ENCODE measurements around the gene SAG. TPM values are rescaled to one million over a fixed set of nuclear protein-coding genes. Genes with fewer than 3 reads are reported as not detected.
A peak's percentile ranks its signal among the peaks of the same experiment; 100 is the strongest.

Gene SAG
- total and polyA plus RNA-seq, 2 of the 13 experiments (the other 11 are each of a cell fraction or from before 2014, with no cell fraction given): not detected

GRCh38 chr2:233353769-233354499, 46.3 kb downstream of the SAG start, which contains the start of gene DGKD (continued):
- TF ChIP-seq SNAPC5 (CRISPR knock-in tag; IDR thresholded peaks at IDR 0.05; ENCODE audit: borderline replicate concordance) (no peak), ZNF251 (CRISPR knock-in tag; IDR thresholded peaks at IDR 0.05) (no peak), ZNF879 (CRISPR knock-in tag; IDR thresholded peaks at IDR 0.05) (no peak), MAF1 (CRISPR knock-in tag; IDR thresholded peaks at IDR 0.05; ENCODE audit: borderline replicate concordance) (no peak), ISX (CRISPR knock-in tag; conservative IDR thresholded peaks at IDR 0.05) (no peak), PBX3 (CRISPR knock-in tag; IDR thresholded peaks at IDR 0.05; ENCODE audit: borderline replicate concordance) (no peak), EZH2 (conservative IDR thresholded peaks at IDR 0.05; ENCODE audit: low read depth, low read length) (no peak), ZNF432 (CRISPR knock-in tag; IDR thresholded peaks at IDR 0.05; ENCODE audit: borderline replicate concordance) (no peak), ATRX (CRISPR knock-in tag; IDR thresholded peaks at IDR 0.05; ENCODE audit: borderline replicate concordance) (no peak), FOXO4 (CRISPR knock-in tag; conservative IDR thresholded peaks at IDR 0.05) (no peak), FOXA3 (CRISPR knock-in tag; IDR thresholded peaks at IDR 0.05) (0 out of 2 replicates have a peak, but pooled peaks have one; percentile 6), SNAPC4 (CRISPR knock-in tag; IDR thresholded peaks at IDR 0.05) (0 out of 2 replicates have a peak, but pooled peaks have one; percentile 43), ZNF644 (CRISPR knock-in tag; IDR thresholded peaks at IDR 0.05; ENCODE audit: low read depth) (no peak), HDAC6 (IDR thresholded peaks at IDR 0.05; ENCODE audit: low read depth, low read length) (no peak), MXD1 (CRISPR knock-in tag; IDR thresholded peaks at IDR 0.05) (no peak; the same call in none of the 2 replicates), NKX3-1 (CRISPR knock-in tag; IDR thresholded peaks at IDR 0.05) (no peak; the same call in 1 of the 2 replicates), ZNF24 (IDR thresholded peaks at IDR 0.05) (no peak), SIN3A (IDR thresholded peaks at IDR 0.05; ENCODE audit: borderline replicate concordance, low read depth, low read length) (no peak; the same call in 1 of the 2 replicates), ZNF513 (CRISPR knock-in tag; conservative IDR thresholded peaks at IDR 0.05) (0 out of 2 replicates have a peak, but pooled peaks have one; percentile 83)
